Upper lobe of right lung (tissue), 1 donor: ENCODE results near the gene CDH13. TPM values are rescaled to one million over a fixed set of nuclear protein-coding genes. Genes with fewer than 3 reads are reported as not detected.

Source experiments
- ATAC-seq: fragments of 200-7000 bp; cut with Tn5 transposase; one replicate; pipeline ENCODE4 v1.9.1; 2020; ENCODE audit warnings: mild to moderate bottlenecking, moderate library complexity
- DNase-seq: peaks from one replicate; pipeline ENCODE4 v3.0.0-alpha.2; 2020
- H3K27ac ChIP-seq: fragments of 200-600 bp; one replicate; pipeline ENCODE4 v1.8.0; 2022
- H3K27me3 ChIP-seq: fragments of 200-600 bp; one replicate; pipeline ENCODE4 v1.8.0; 2022; ENCODE audit warnings: mild to moderate bottlenecking
- H3K36me3 ChIP-seq: fragments of 200-600 bp; one replicate; pipeline ENCODE4 v1.8.0; 2022
- H3K4me1 ChIP-seq: fragments of 200-600 bp; one replicate; pipeline ENCODE4 v1.8.0; 2022
- H3K4me3 ChIP-seq: fragments of 200-600 bp; one replicate; pipeline ENCODE4 v1.8.0; 2022; ENCODE audit warnings: mild to moderate bottlenecking
- H3K9me3 ChIP-seq: fragments of 200-600 bp; one replicate; pipeline ENCODE4 v1.8.0; 2022
- CTCF ChIP-seq: fragments of 200-600 bp; IDR thresholded peaks from one replicate; pipeline ENCODE4 v1.8.0; 2022; ENCODE audit warnings: antibody characterized with exemption
- intact Hi-C: fragments of 100-400 bp; cut with DNase I; formaldehyde crosslinking; loops from one replicate; pipeline ENCODE4 v1.11.0; 2022
- total RNA-seq: library from RNA; stranded (reverse); fragmentation: NEBNext Ultra II Directional; extraction: Animal tissue kit (Norgen Biotek cat#: 25700); gene quantifications from one replicate; pipeline ENCODE4 v1.2.1, GENCODE V29; 2021
- donor health status: DM: no; HTN: yes; CAD: no; lungs with severe emphysema.

CDH13 gene
- total RNA-seq, 1 donor from 2014 or later: 27.2 TPM

GRCh38 chr16:83599789-83600462 lies 973.2 kb downstream of the CDH13 start:
- no peaks in the 10 kb centered on the region for H3K27me3 ChIP-seq
- intact Hi-C loops: no loop called here
- H3K36me3 ChIP-seq: no peaks in the 10 kb centered on the region
- no peak for TF ChIP-seq CTCF
- peak; percentile 71 for ATAC-seq
- no peaks in the 10 kb centered on the region for H3K4me1 ChIP-seq
- H3K9me3 ChIP-seq: no peaks in the 10 kb centered on the region
- no peak overlapping the region for H3K27ac ChIP-seq
- DNase-seq: no peak
- H3K4me3 ChIP-seq: no peak overlapping the region

GRCh38 chr16:83602761-83603722 lies 976.3 kb downstream of the CDH13 start:
- Histone ChIP-seq H3K9me3 (no peaks in the 10 kb centered on the region), H3K27me3 (no peaks in the 10 kb centered on the region), H3K27ac (no peak overlapping the region), H3K4me3 (no peak overlapping the region), H3K36me3 (no peaks in the 10 kb centered on the region), H3K4me1 (no peaks in the 10 kb centered on the region)
- DNase-seq (no peak), ATAC-seq (no peak)
- TF ChIP-seq CTCF: no peak
- intact Hi-C loops: no loop called here

- no peak for TF ChIP-seq CTCF
- intact Hi-C loops: no loop called here
- no peaks in the 10 kb centered on the region for H3K4me1 ChIP-seq
Measured at GRCh38 chr16:83603723-83604570, 977.2 kb downstream of the CDH13 start.

GRCh38 chr16:83606486-83607030 lies 979.8 kb downstream of the CDH13 start:
- Histone ChIP-seq H3K27ac (no peak overlapping the region), H3K27me3 (no peaks in the 10 kb centered on the region), H3K9me3 (no peaks in the 10 kb centered on the region), H3K4me3 (no peak overlapping the region), H3K4me1 (no peaks in the 10 kb centered on the region), H3K36me3 (no peaks in the 10 kb centered on the region)
- intact Hi-C loops: no loop called here
- TF ChIP-seq CTCF: no peak
- no peak for ATAC-seq
- no peak for DNase-seq

More at GRCh38 chr16:83603723-83604570, 977.2 kb downstream of the CDH13 start:
- no peaks in the 10 kb centered on the region for H3K36me3 ChIP-seq
- H3K9me3 ChIP-seq: no peaks in the 10 kb centered on the region
- H3K27me3 ChIP-seq: no peaks in the 10 kb centered on the region
- no peak overlapping the region for H3K27ac ChIP-seq
- ATAC-seq (no peak), DNase-seq (no peak)
- H3K4me3 ChIP-seq: no peak overlapping the region

- Histone ChIP-seq H3K27me3 (no peaks in the 10 kb centered on the region), H3K27ac (no peak overlapping the region), H3K36me3 (no peaks in the 10 kb centered on the region), H3K4me1 (no peaks in the 10 kb centered on the region), H3K4me3 (no peak overlapping the region), H3K9me3 (no peaks in the 10 kb centered on the region)
- ATAC-seq: no peak
- no peak for DNase-seq
- intact Hi-C loops: no loop called here
- no peak for TF ChIP-seq CTCF
Measured at GRCh38 chr16:83609178-83609577, 982.4 kb downstream of the CDH13 start.
